GM18870 (cell line): Measurements from ENCODE around the gene BICDL1.

Source experiments
- ATAC-seq: cut with Tn5 transposase; IDR thresholded peaks from one replicate; pipeline ENCODE4 v1.9.1; 2021; ENCODE audit warnings: moderate library complexity; ENCODE audit not compliant: unreplicated experiment

Gene BICDL1

GRCh38 chr12:120048263-120048662 is 59.2 kb downstream of the BICDL1 start:
- no peak for ATAC-seq

GRCh38 chr12:120049426-120049825 is 60.4 kb downstream of the BICDL1 start:
- no peak for ATAC-seq

- no peak for ATAC-seq
Observed at GRCh38 chr12:120051535-120051934, 62.5 kb downstream of the BICDL1 start.

- no peak for ATAC-seq
Observed at GRCh38 chr12:120054293-120054692, 65.3 kb downstream of the BICDL1 start.

GRCh38 chr12:120055231-120056000 is 66.4 kb downstream of the BICDL1 start:
- ATAC-seq, result no peak

- no peak for ATAC-seq
Observed at GRCh38 chr12:120056739-120057138, 67.7 kb downstream of the BICDL1 start.

GRCh38 chr12:120060196-120060595 is 71.2 kb downstream of the BICDL1 start:
- no peak for ATAC-seq

GRCh38 chr12:120060717-120061116 is 71.7 kb downstream of the BICDL1 start:
- ATAC-seq, result no peak

- ATAC-seq, result no peak
Observed at GRCh38 chr12:120061575-120062214, 72.7 kb downstream of the BICDL1 start.

- no peak for ATAC-seq
Observed at GRCh38 chr12:120062976-120063579, 74.0 kb downstream of the BICDL1 start.

GRCh38 chr12:120064054-120064940 is 75.3 kb downstream of the BICDL1 start:
- ATAC-seq, result no peak

- no peak for ATAC-seq
Observed at GRCh38 chr12:120065472-120065871, 76.4 kb downstream of the BICDL1 start.

GRCh38 chr12:120066341-120066740 is 77.3 kb downstream of the BICDL1 start:
- ATAC-seq, result no peak

- no peak for ATAC-seq
Observed at GRCh38 chr12:120067084-120067869, 78.2 kb downstream of the BICDL1 start.

GRCh38 chr12:120067901-120068300 is 78.9 kb downstream of the BICDL1 start:
- no peak for ATAC-seq

GRCh38 chr12:120069278-120069677 is 80.2 kb downstream of the BICDL1 start:
- no peak for ATAC-seq

GRCh38 chr12:120071493-120072020 is 82.5 kb downstream of the BICDL1 start:
- no peak for ATAC-seq

GRCh38 chr12:120072472-120073249 is 83.6 kb downstream of the BICDL1 start:
- no peak for ATAC-seq

GRCh38 chr12:120075034-120075616 is 86.1 kb downstream of the BICDL1 start:
- no peak for ATAC-seq
